Fibroblast of upper back skin (primary cell): ENCODE results near the gene TH.
"Not testable (repeated sequence)": the region's sequence is repeated elsewhere in the genome, so short reads cannot be mapped to it uniquely, and the experiment has no call there.

Experiments
- DNase-seq: peaks from one replicate; pipeline ENCODE4 v3.0.0-alpha.2; 2013

The TH gene

GRCh38 chr11:2194877-2195755 lies 23.5 kb upstream of the TH start:
- peak; percentile 9 for DNase-seq

DNA sequence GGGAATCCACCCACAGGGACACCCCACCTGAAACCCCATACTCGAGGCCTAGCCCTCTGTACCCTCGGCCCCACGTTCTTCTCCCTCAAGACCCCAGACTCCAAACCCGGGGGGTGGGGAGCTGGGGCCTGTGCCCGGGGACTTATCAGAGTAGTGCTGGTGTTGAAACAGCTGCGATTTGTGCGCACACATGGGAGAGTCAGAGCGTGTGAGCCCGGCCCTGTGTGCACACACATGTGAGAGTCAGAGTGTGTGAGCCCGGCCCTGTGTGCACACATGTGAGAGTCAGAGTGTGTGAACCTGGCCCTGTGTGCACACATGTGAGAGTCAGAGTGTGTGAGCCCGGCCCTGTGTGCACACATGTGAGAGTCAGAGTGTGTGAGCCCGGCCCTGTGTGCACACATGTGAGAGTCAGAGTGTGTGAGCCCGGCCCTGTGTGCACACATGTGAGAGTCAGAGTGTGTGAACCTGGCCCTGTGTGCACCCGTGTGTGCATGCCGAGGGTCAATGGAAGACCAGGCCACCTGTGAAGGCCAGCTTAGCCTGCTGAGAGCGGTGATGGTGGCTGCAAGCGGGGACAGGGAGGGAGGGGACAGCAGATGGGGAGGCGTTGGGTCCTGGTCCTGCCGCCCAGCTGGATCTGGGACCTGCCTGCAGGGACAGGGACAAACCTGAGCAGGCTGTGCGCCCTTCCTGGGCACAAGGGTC lies 22.4 kb upstream of the TH start:
- not testable (repeated sequence) for DNase-seq

GRCh38 chr11:2193099-2193887 lies 21.7 kb upstream of the TH start:
- no peak for DNase-seq

GRCh38 chr11:2192435-2192834 lies 20.8 kb upstream of the TH start:
- DNase-seq: no peak

DNA sequence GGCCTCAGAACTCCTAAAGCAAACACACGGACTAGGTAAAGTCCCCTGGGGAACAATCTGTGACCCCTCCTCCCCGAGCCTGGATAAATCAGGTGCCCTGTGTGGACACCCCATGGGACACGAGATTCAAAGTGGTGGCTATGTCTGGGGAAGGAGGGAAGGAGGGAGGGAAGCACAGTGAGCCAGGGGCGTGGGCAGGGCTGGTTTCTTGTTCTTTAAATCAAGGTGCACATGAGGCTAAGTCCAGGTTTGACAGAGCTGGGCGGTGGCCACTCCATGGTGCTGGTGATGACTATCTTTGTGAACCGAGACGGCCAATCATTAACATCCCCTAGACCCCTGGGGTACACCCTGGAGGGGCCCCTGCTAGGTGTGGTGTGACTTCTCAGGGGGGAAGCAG lies 20.3 kb upstream of the TH start:
- DNase-seq: no peak

GRCh38 chr11:2190657-2191471 lies 19.2 kb upstream of the TH start:
- no peak for DNase-seq

DNA sequence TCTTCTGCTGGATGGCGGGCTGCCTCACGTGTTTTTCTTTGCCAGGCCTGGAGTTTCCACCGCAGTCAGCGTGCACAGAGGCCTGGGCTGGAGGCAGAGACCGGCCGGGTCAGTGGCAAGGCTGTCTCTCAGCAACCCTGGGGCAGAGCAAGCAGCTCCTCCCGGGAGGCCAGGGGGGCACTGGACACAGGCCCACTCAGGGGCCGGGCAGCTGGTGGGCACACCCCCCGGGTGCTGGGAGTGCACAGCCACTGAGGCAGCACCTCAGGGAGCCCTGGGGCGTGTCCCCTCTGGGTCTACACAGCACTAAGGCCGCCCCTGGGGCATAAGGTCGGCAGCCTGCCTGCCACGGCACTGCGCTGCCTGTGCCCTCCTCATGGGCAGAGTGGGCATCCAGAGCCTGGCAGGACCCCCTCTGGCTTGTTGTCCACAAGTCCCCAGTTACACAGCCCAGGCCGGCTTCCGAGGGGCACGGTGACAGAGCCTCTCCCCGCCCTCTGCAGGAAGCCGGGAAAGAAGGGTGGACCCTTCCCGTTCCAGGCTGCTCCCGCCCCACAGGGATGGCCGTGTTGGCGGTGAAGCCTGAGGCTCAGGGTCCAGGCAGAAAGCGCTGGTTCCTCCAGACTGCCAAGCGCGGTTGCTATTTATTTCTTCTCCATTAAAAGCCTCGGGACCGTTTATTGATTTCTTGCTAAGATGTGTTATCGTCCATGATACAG lies 18.5 kb upstream of the TH start:
- no peak for DNase-seq

GRCh38 chr11:2188745-2189144 lies 17.1 kb upstream of the TH start:
- DNase-seq: no peak

DNA sequence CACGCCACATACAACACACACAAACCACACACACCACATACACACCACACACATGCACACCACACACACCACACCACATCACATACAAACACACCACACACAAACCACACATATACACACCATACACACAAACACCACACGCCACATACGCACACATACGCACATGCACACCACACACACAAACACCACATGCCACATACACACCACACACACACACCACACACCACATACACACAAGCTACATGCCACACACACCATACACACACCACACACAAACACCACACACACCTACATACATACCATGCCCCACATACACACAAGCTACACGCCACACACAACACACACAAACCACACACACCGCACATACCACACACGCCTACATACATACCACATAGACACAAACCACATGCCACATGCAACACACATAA lies 15.7 kb upstream of the TH start:
- no peak for DNase-seq

DNA sequence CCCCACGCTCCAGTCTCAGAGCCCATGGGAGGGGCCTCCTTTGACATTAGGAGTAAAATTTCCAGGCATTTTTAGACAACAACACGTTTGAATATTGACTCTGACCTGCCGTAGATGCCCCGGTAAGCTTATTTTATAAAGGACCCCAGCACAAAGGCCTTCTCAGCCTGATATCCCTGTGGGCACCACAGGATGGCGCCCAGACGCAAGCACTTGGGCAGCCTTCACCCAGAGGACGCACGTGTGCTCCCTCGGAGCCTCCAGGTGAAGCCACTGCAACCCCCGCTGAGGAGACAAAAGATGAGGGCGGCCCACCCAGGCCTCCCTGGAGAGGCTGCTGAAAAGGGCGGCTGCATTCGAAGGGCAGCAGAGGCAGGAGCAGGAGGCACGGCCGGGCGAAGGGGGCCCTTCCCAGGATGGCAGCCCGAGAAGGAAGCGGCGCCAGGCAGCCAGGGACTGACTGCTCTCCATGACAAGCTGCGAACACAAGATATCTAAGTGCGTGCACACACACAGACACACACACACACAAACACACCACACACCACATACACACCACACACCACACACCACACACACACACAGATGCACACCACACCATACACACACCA lies 15.2 kb upstream of the TH start:
- peak; percentile 9 for DNase-seq

DNA sequence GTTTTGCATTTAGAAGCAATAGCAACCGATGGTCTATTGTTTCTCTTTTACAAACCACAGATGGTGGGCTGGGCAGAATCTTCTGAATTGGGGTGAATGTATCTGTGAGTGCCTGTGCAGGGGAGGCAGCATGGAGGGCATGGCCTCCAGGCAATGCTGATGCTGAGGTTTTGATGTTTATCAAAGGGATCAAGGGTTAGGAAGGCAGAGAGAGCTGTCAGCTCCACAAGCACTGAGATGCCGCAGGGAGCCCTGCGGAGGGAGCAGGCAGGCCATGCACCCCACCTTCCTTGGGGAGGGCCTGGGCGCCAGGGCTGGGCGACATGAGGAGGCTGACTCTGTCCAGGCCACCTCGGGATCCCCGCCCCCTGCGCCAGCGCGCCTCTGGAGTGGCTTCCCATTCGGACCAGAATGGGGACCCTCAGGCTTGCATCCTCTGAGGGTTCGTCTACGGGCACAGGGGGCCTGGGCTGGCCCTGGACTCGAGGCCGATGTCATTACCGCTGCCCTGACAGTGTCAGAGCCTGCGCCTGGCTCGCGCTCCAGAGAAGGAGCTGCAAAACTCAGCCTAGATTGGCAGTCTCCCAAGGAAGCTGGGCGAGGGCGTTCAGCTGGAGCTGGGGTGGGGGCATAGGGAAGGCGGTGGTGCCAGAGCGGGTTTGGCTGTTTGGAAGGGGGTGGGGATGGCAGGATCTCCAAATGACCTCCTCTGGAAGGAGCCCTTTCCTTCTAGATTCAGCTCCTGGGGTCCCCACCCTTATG lies 13.9 kb upstream of the TH start:
- DNase-seq: no peak

DNA sequence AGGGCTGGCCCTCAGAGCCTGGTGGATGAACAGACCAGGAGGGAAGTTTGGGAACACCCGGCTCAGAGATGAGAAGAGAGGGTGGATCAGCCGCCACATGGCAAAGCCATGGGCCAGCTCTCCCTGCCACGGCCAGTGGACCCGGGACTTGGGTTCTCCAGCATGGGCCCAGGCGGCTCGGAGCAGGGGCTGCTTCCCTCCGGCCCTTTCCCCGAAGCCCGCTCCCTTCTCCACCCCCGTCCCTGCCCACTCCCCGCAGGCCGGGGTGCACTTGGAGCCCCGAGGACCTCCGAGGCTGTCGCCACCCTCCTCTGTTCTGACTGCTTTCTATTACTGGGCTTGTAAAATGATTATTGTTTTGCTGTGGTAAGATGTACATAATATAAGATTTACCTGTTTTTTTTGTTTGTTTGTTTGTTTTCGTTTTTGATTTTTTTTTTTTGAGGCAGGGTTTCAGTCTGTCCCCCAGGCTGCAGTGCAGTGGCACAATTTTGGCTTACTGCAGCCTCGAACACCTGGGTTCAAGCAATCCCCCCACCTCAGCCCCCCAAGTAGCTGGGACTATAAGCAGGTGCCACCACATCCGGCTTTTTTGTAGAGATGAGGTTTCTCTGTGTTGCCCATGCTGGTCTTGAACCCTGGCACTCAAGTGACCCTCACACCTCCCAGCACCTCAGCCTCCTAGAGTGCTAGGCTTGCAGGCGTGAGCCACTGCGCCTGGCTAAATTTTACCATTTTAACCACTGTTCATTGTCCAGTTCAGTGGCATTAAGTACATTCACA lies 11.3 kb upstream of the TH start:
- no peak for DNase-seq

DNA sequence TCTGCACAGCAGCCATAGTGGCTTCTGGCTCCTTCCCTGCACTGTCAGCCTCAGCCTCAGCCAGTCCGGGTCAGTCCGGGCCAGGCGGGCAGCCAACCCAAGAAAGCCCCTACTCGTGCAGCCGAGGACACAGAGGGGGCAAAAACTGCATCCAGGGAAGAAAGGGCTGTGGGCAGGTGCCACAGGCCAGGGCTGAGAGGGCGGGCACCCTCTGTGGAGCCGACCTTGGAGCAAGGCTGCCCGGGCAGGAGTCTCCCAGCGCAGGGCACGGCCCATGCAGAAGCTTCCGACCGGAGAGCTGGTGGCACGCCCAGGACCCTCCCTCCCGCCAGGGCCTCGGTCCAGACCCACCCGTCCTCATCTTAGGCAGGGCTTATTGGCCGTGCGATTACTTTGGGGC lies 10.5 kb upstream of the TH start:
- DNase-seq: no peak

GRCh38 chr11:2180789-2181370 lies 9.3 kb upstream of the TH start:
- DNase-seq: no peak

DNA sequence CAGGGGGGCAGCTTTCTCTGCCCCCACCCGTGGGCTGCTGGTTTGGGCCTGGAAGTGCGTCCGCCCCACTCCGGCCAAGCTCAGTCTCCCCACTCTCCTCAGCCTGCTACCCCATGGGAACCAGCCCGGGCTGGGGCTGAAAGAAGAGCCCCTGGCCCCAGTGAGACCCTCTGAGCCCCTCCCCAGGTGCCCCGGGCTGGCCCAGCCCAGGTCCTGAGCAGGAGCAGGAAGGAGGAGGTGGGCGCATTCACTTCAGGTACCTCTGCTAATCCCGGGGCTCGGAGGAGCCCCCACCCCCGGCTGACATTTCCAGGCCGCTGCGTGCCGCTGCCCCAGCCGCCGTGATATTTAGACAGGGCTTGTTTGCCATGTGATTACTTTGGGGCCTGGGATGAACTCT lies 8.7 kb upstream of the TH start:
- DNase-seq: no peak

GRCh38 chr11:2179516-2179915 lies 7.9 kb upstream of the TH start:
- no peak for DNase-seq

DNA sequence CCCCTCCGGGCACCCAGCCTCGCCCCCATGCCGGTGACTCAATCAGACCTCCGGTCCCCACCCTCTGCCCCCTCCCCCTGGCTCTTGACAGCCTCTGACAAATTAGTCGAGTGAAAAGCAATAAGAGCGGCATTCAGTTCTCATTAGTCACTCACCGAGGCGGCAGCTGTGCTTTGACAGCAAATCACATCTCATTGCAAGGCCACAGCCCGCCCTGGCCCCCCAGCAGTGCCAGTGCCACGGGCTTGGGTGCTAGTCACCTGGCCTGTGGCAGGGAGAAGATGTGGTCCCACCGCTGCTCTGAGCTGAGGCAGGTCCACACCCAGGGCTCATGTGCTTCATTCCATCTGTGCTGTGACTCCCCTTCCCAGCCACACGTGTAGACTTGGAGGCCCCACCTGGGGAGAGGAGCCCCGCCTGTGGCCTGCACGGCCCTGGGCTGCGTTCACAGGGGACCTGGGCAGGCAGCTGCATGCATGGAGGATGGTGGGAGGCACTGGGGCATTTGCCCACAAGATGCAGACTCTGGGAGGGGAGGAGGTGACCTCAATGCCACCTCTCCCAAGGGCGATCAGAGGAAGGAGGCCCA lies 7.4 kb upstream of the TH start:
- peak; percentile 73 for DNase-seq

DNA sequence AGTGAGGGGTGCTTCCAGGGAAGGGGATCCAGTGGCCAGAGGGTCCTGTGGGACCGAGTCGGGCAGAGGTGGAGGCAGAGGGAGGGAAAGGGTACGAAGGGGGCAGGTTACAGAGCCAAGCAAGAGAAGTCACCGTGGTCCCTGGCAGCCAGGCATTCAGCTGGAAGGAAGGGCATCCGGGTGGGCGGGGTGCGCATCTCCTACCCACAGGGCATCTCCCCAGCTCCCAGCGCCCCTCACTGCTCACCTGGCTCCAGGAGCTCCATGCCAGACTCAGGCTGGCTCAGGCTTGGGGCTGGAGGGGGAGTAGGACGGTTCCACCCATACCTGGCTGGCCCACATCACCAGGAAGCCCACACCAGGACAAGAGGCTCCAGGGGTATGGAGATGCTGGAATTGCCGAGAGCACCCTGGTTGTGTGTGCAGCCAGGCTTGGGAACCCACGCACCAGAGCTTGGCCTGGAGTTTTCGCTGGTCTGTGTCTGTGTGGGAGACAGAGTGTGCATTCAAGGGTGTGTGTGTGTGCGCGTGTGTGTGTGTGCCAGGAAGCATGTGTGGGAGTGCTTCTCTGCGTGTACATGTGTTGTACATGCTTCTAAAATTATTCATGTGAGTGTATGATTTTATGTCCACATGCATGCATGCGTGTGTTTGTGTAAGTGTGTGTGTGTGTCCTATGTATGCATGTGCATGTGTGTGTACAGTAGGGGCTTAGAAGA lies 6.6 kb upstream of the TH start:
- peak; percentile 13 for DNase-seq
